ENCODE measurements around the gene ACSF3.

DNA sequence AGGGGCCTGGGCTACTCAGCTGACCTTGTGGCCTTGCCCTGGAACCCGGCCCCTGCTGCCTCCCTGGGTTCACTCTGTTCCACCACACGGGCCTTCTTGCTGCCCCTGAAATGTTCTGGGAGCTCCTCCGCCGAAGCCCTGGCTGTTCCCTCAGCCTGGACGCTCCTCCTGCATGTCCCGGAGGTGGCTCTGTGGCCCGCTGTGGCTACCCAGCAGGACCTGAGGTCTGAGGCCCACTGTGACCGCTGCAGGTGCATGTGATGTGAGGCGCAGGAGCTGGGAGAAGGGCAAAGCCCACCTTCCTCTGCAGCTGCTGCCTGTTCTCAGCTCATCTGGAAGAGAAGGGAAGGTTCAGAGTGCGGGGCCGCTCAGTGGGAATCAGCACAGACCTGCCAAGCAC, 38.9 kb upstream of the ACSF3 start:
- TF ChIP-seq, protein P1, sequence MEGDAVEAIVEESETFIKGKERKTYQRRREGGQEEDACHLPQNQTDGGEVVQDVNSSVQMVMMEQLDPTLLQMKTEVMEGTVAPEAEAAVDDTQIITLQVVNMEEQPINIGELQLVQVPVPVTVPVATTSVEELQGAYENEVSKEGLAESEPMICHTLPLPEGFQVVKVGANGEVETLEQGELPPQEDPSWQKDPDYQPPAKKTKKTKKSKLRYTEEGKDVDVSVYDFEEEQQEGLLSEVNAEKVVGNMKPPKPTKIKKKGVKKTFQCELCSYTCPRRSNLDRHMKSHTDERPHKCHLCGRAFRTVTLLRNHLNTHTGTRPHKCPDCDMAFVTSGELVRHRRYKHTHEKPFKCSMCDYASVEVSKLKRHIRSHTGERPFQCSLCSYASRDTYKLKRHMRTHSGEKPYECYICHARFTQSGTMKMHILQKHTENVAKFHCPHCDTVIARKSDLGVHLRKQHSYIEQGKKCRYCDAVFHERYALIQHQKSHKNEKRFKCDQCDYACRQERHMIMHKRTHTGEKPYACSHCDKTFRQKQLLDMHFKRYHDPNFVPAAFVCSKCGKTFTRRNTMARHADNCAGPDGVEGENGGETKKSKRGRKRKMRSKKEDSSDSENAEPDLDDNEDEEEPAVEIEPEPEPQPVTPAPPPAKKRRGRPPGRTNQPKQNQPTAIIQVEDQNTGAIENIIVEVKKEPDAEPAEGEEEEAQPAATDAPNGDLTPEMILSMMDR (IDR thresholded peaks at IDR 0.05) = no peak
- no peak for TF ChIP-seq POLR2A (IDR thresholded peaks at IDR 0.05)
- TF ChIP-seq POLR2AphosphoS5 (IDR thresholded peaks at IDR 0.05) = no peak
- TF ChIP-seq EP300 (IDR thresholded peaks at IDR 0.05) = no peak
